Muscle layer of colon (tissue), 2 donors: Measurements from ENCODE around the gene RTP2.

Source experiments
- H3K27ac ChIP-seq: one replicate; pipeline ENCODE4 v1.7.0; 2013; ENCODE audit warnings: low read depth, mild to moderate bottlenecking, low read length, moderate library complexity
- H3K27me3 ChIP-seq, 2 donors: one replicate each; pipeline ENCODE4 v1.7.0; 2013; ENCODE audit warnings: low read length in 2 of 2, mild to moderate bottlenecking in 2 of 2; ENCODE audit not compliant: insufficient read depth in 2 of 2, control insufficient read depth in 1 of 2
- H3K36me3 ChIP-seq: one replicate; pipeline ENCODE4 v1.7.0; 2013; ENCODE audit warnings: mild to moderate bottlenecking, low read length; ENCODE audit not compliant: insufficient read depth
- H3K4me1 ChIP-seq: one replicate; pipeline ENCODE4 v1.7.0; 2013; ENCODE audit warnings: mild to moderate bottlenecking, low read length; ENCODE audit not compliant: insufficient read depth
- H3K4me3 ChIP-seq, 2 donors: one replicate each; pipeline ENCODE4 v1.7.0; 2013; ENCODE audit warnings: low read length in 2 of 2, low read depth in 1 of 2, mild to moderate bottlenecking in 1 of 2, moderate library complexity in 1 of 2
- H3K9ac ChIP-seq: one replicate; pipeline ENCODE4 v1.7.0; 2013; ENCODE audit warnings: low read length
- H3K9me3 ChIP-seq: one replicate; pipeline ENCODE4 v1.7.0; 2013; ENCODE audit warnings: mild to moderate bottlenecking, low read length
- donor health status: abdominal sarcoma.
- donor health status: Adenocarcinoma of cecum.

The RTP2 gene

GRCh38 chr3:187702507-187703033, at the start of gene RTP2:
RTP2 (minus strand) TSS chr3:187702557; CDS start chr3:187702128, 429 bp downstream.
- no peaks in the 10 kb centered on the region for H3K4me1 ChIP-seq

GRCh38 chr3:187750513-187751123, 48.3 kb upstream of the RTP2 start:
- no peak overlapping the region for H3K9ac ChIP-seq
- H3K27ac ChIP-seq = no peak overlapping the region
- no peaks in the 10 kb centered on the region for H3K27me3 ChIP-seq
- H3K4me1 ChIP-seq = peaks cover 28% of the 10 kb centered on the region
- no peaks in the 10 kb centered on the region for H3K9me3 ChIP-seq
- peak overlapping the region in 1 of 2 donors; percentile 41 for H3K4me3 ChIP-seq
- H3K36me3 ChIP-seq = no peaks in the 10 kb centered on the region

More at GRCh38 chr3:187702507-187703033, at the start of gene RTP2:
- H3K4me3 ChIP-seq = no peak within 1 kb of the TSS
- no peak within 1 kb of the TSS for H3K9ac ChIP-seq
- no peaks in the 10 kb centered on the region for H3K9me3 ChIP-seq
- H3K36me3 ChIP-seq = no peaks in the 10 kb centered on the region
- H3K27me3 ChIP-seq = no peaks in the 10 kb centered on the region
- H3K27ac ChIP-seq = no peak within 1 kb of the TSS

- H3K4me3 ChIP-seq = peak overlapping the region in 1 of 2 donors; percentile 41
- no peaks in the 10 kb centered on the region for H3K36me3 ChIP-seq
- peak overlapping the region; percentile 66 for H3K27ac ChIP-seq
- H3K27me3 ChIP-seq = no peaks in the 10 kb centered on the region
- peaks cover 28% of the 10 kb centered on the region for H3K4me1 ChIP-seq
- H3K9ac ChIP-seq = no peak overlapping the region
- no peaks in the 10 kb centered on the region for H3K9me3 ChIP-seq
Measured at GRCh38 chr3:187750006-187750512, 47.7 kb upstream of the RTP2 start.

GRCh38 chr3:187748050-187748481, 45.7 kb upstream of the RTP2 start:
- peaks cover 28% of the 10 kb centered on the region for H3K4me1 ChIP-seq

GRCh38 chr3:187747506-187747905, 45.1 kb upstream of the RTP2 start:
- Histone ChIP-seq H3K4me3 (no peak overlapping the region), H3K9ac (no peak overlapping the region), H3K27ac (peak overlapping the region; percentile 50)

More at GRCh38 chr3:187748050-187748481, 45.7 kb upstream of the RTP2 start:
- Histone ChIP-seq H3K9ac (no peak overlapping the region), H3K27ac (peak overlapping the region; percentile 60), H3K9me3 (no peaks in the 10 kb centered on the region), H3K4me3 (no peak overlapping the region), H3K36me3 (no peaks in the 10 kb centered on the region), H3K27me3 (no peaks in the 10 kb centered on the region)

GRCh38 chr3:187746442-187747281, 44.3 kb upstream of the RTP2 start:
- Histone ChIP-seq H3K9ac (peak overlapping the region; percentile 91), H3K27ac (peak overlapping the region; percentile 100), H3K36me3 (no peaks in the 10 kb centered on the region), H3K9me3 (no peaks in the 10 kb centered on the region), H3K27me3 (no peaks in the 10 kb centered on the region), H3K4me1 (peaks cover 40% of the 10 kb centered on the region), H3K4me3 (peak overlapping the region in 1 of 2 donors; percentile 76)

More at GRCh38 chr3:187747506-187747905, 45.1 kb upstream of the RTP2 start:
- peaks cover 31% of the 10 kb centered on the region for H3K4me1 ChIP-seq
- no peaks in the 10 kb centered on the region for H3K9me3 ChIP-seq
- no peaks in the 10 kb centered on the region for H3K36me3 ChIP-seq
- no peaks in the 10 kb centered on the region for H3K27me3 ChIP-seq

- no peaks in the 10 kb centered on the region for H3K9me3 ChIP-seq
- peak overlapping the region; percentile 100 for H3K27ac ChIP-seq
- no peaks in the 10 kb centered on the region for H3K27me3 ChIP-seq
- H3K4me1 ChIP-seq = peaks cover 41% of the 10 kb centered on the region
- no peaks in the 10 kb centered on the region for H3K36me3 ChIP-seq
- peak overlapping the region in 1 of 2 donors; percentile 76 for H3K4me3 ChIP-seq
- H3K9ac ChIP-seq = peak overlapping the region; percentile 91
Measured at GRCh38 chr3:187746059-187746441, 43.7 kb upstream of the RTP2 start.

- peak within 1 kb of the TSS; percentile 93 for H3K9ac ChIP-seq
- peak within 1 kb of the TSS; percentile 76 to 98 for H3K4me3 ChIP-seq
- peaks cover 38% of the 10 kb centered on the region for H3K4me1 ChIP-seq
- H3K9me3 ChIP-seq = no peaks in the 10 kb centered on the region
- H3K36me3 ChIP-seq = no peaks in the 10 kb centered on the region
- peak within 1 kb of the TSS; percentile 100 for H3K27ac ChIP-seq
- no peaks in the 10 kb centered on the region for H3K27me3 ChIP-seq
Measured at GRCh38 chr3:187745201-187746058, 43.1 kb upstream of the RTP2 start, which contains the start of gene BCL6. BCL6 (minus strand) TSS chr3:187745468; CDS start chr3:187733693, 11,775 bp downstream.

GRCh38 chr3:187744169-187745151, 42.1 kb upstream of the RTP2 start:
- Histone ChIP-seq H3K36me3 (no peaks in the 10 kb centered on the region), H3K9ac (peak overlapping the region; percentile 93), H3K4me1 (peaks cover 32% of the 10 kb centered on the region), H3K9me3 (no peaks in the 10 kb centered on the region), H3K27me3 (no peaks in the 10 kb centered on the region), H3K27ac (peak overlapping the region; percentile 100), H3K4me3 (peak overlapping the region; percentile 76 to 98)
